ENCODE data around the gene BBS2. TPM values are rescaled to one million over a fixed set of nuclear protein-coding genes. Genes with fewer than 3 reads are reported as not detected.

BBS2 gene
- total RNA-seq, 1 donor from 2014 or later = 86.1 TPM

- H3K9ac ChIP-seq (ENCODE audit: low read depth in 1 of 3, low read length in 3 of 3) = no peak overlapping the region
- no peak overlapping the region for H3K4me3 ChIP-seq (ENCODE audit: low read length in 3 of 3)
- no peaks in the 10 kb centered on the region for H3K9me3 ChIP-seq (ENCODE audit: control insufficient read depth in 3 of 3, low read length in 3 of 3)
- H3K27ac ChIP-seq (ENCODE audit: low read depth, low read length) = peak overlapping the region; percentile 43
- H3K4me1 ChIP-seq (ENCODE audit: control insufficient read depth in 3 of 3, insufficient read depth in 3 of 3, low read length in 3 of 3) = peaks cover 4 to 30% (median 27%) of the 10 kb centered on the region in 3 donors
- H3K36me3 ChIP-seq (ENCODE audit: control insufficient read depth in 3 of 3, insufficient read depth in 3 of 3, low read length in 3 of 3) = peaks cover 12 to 33% (median 29%) of the 10 kb centered on the region in 3 donors
- no peaks in the 10 kb centered on the region for H3K27me3 ChIP-seq (ENCODE audit: control insufficient read depth in 3 of 3, insufficient read depth in 3 of 3, low read length in 3 of 3)
Observed at GRCh38 chr16:56480776-56481467, 38.9 kb downstream of the BBS2 start.

- H3K9me3 ChIP-seq (ENCODE audit: control insufficient read depth in 3 of 3, low read length in 3 of 3) = no peaks in the 10 kb centered on the region
- H3K36me3 ChIP-seq (ENCODE audit: control insufficient read depth in 3 of 3, insufficient read depth in 3 of 3, low read length in 3 of 3) = peaks cover 17 to 39% (median 34%) of the 10 kb centered on the region in 3 donors
- H3K27me3 ChIP-seq (ENCODE audit: control insufficient read depth in 3 of 3, insufficient read depth in 3 of 3, low read length in 3 of 3) = no peaks in the 10 kb centered on the region
- H3K9ac ChIP-seq (ENCODE audit: low read depth in 1 of 3, low read length in 3 of 3) = no peak overlapping the region
- H3K4me3 ChIP-seq (ENCODE audit: low read length in 3 of 3) = no peak overlapping the region
- H3K4me1 ChIP-seq (ENCODE audit: control insufficient read depth in 3 of 3, insufficient read depth in 3 of 3, low read length in 3 of 3) = peaks cover 4 to 30% (median 27%) of the 10 kb centered on the region in 3 donors
- no peak overlapping the region for H3K27ac ChIP-seq (ENCODE audit: low read depth, low read length)
Observed at GRCh38 chr16:56479469-56479868, 40.4 kb downstream of the BBS2 start.

GRCh38 chr16:56478281-56479049, 41.4 kb downstream of the BBS2 start:
- H3K9me3 ChIP-seq (ENCODE audit: control insufficient read depth in 3 of 3, low read length in 3 of 3) = no peaks in the 10 kb centered on the region
- H3K4me3 ChIP-seq (ENCODE audit: low read length in 3 of 3) = no peak overlapping the region
- no peak overlapping the region for H3K27ac ChIP-seq (ENCODE audit: low read depth, low read length)
- no peaks in the 10 kb centered on the region for H3K27me3 ChIP-seq (ENCODE audit: control insufficient read depth in 3 of 3, insufficient read depth in 3 of 3, low read length in 3 of 3)
- peaks cover 17 to 40% (median 31%) of the 10 kb centered on the region in 3 donors for H3K36me3 ChIP-seq (ENCODE audit: control insufficient read depth in 3 of 3, insufficient read depth in 3 of 3, low read length in 3 of 3)
- peaks cover 4 to 30% (median 27%) of the 10 kb centered on the region in 3 donors for H3K4me1 ChIP-seq (ENCODE audit: control insufficient read depth in 3 of 3, insufficient read depth in 3 of 3, low read length in 3 of 3)
- H3K9ac ChIP-seq (ENCODE audit: low read depth in 1 of 3, low read length in 3 of 3) = no peak overlapping the region

DNA sequence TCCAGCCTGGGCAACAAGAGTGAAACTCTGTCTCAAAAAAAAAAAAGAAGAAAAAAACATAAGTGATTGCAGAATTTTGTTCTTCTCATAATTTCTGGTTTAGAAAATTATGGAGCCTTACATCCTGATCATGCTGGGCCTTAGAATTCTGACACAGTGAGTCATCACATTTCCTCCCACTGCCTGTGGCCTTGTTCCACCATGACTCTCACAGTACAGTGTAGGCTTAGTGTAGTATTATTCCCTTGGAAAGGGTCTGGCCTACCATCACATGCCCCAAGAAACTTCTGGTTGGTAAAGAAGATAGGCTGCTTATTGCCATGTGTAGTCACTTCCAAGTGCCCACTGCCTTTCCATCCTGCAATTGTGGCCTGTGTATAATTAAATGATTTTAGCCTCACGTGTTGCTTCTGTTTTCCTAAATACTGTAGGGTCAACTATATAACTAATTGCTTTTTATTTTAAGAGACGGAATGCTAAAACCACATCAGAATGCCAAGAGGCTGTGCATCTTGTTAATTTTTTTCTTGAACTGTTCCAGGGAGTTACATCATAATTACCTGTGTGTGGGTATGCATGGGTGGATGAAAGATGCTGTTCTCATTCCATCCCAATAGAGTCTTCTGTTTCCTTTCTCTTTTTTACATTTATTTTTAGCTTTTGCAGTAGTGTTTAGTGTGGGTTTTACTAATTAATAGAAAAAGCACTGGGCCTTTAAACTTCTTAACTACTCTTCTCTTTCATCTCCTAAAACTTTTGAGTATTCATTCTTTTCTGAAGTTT, 42.5 kb downstream of the BBS2 start:
- no peak overlapping the region for H3K9ac ChIP-seq (ENCODE audit: low read depth in 1 of 3, low read length in 3 of 3)
- peaks cover 4 to 23% (median 22%) of the 10 kb centered on the region in 3 donors for H3K4me1 ChIP-seq (ENCODE audit: control insufficient read depth in 3 of 3, insufficient read depth in 3 of 3, low read length in 3 of 3)
- H3K9me3 ChIP-seq (ENCODE audit: control insufficient read depth in 3 of 3, low read length in 3 of 3) = no peaks in the 10 kb centered on the region
- no peak overlapping the region for H3K4me3 ChIP-seq (ENCODE audit: low read length in 3 of 3)
- H3K27ac ChIP-seq (ENCODE audit: low read depth, low read length) = no peak overlapping the region
- H3K36me3 ChIP-seq (ENCODE audit: control insufficient read depth in 3 of 3, insufficient read depth in 3 of 3, low read length in 3 of 3) = peaks cover 18 to 42% (median 36%) of the 10 kb centered on the region in 3 donors
- no peaks in the 10 kb centered on the region for H3K27me3 ChIP-seq (ENCODE audit: control insufficient read depth in 3 of 3, insufficient read depth in 3 of 3, low read length in 3 of 3)

DNA sequence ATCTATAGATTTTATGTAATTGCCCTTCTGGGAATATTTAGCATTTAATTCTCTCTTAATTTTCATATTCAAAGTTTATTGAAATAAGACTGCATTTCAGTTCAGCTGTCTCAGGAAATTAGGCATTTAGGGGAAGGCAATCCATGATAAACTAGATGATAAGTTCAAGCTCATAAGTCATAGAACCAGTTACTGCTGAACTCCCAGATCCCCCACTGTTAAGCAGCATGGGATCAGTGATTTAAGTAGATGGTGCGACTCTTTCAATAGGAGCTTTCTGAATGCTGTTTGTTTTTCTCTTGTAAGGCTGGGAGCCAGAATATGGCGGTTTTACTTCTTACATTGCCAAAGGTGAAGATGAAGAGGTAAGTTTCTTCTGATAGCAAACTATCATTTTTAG, 44.6 kb downstream of the BBS2 start:
- Histone ChIP-seq H3K27me3 (ENCODE audit: control insufficient read depth in 3 of 3, insufficient read depth in 3 of 3, low read length in 3 of 3) (no peaks in the 10 kb centered on the region), H3K9ac (ENCODE audit: low read depth in 1 of 3, low read length in 3 of 3) (no peak overlapping the region), H3K36me3 (ENCODE audit: control insufficient read depth in 3 of 3, insufficient read depth in 3 of 3, low read length in 3 of 3) (peaks cover 36 to 62% (median 57%) of the 10 kb centered on the region in 3 donors), H3K27ac (ENCODE audit: low read depth, low read length) (no peak overlapping the region), H3K4me1 (ENCODE audit: control insufficient read depth in 3 of 3, insufficient read depth in 3 of 3, low read length in 3 of 3) (peaks cover 0 to 10% (median 7%) of the 10 kb centered on the region in 3 donors), H3K9me3 (ENCODE audit: control insufficient read depth in 3 of 3, low read length in 3 of 3) (no peaks in the 10 kb centered on the region), H3K4me3 (ENCODE audit: low read length in 3 of 3) (no peak overlapping the region)

GRCh38 chr16:56470666-56471065, 49.2 kb downstream of the BBS2 start:
- Histone ChIP-seq H3K4me3 (ENCODE audit: low read length in 3 of 3) (no peak overlapping the region), H3K4me1 (ENCODE audit: control insufficient read depth in 3 of 3, insufficient read depth in 3 of 3, low read length in 3 of 3) (no peaks in the 10 kb centered on the region), H3K9me3 (ENCODE audit: control insufficient read depth in 3 of 3, low read length in 3 of 3) (no peaks in the 10 kb centered on the region), H3K27ac (ENCODE audit: low read depth, low read length) (no peak overlapping the region), H3K27me3 (ENCODE audit: control insufficient read depth in 3 of 3, insufficient read depth in 3 of 3, low read length in 3 of 3) (no peaks in the 10 kb centered on the region), H3K9ac (ENCODE audit: low read depth in 1 of 3, low read length in 3 of 3) (no peak overlapping the region), H3K36me3 (ENCODE audit: control insufficient read depth in 3 of 3, insufficient read depth in 3 of 3, low read length in 3 of 3) (peaks cover 46 to 81% (median 76%) of the 10 kb centered on the region in 3 donors)

DNA sequence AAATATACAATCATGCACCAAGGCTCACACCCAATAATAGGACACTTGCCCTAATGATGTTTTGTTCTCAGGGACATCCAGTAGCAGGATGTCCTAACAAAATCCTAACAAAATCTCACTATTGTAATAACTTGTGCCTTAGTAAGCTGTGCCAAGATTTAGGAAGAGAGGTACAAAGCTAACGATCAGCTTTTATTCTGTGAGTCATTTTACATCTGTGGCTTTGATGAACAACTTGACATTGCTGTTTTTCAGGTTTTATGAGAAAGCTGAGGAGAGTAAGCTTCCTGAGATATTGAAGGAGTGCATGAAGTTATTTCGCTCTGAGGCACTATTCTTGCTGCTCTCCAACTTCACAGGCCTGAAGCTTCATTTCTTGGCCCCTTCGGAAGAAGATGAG, 49.6 kb downstream of the BBS2 start:
- H3K36me3 ChIP-seq (ENCODE audit: control insufficient read depth in 3 of 3, insufficient read depth in 3 of 3, low read length in 3 of 3) = peaks cover 46 to 81% (median 76%) of the 10 kb centered on the region in 3 donors
- no peak overlapping the region for H3K4me3 ChIP-seq (ENCODE audit: low read length in 3 of 3)
- no peaks in the 10 kb centered on the region for H3K27me3 ChIP-seq (ENCODE audit: control insufficient read depth in 3 of 3, insufficient read depth in 3 of 3, low read length in 3 of 3)
- H3K9me3 ChIP-seq (ENCODE audit: control insufficient read depth in 3 of 3, low read length in 3 of 3) = no peaks in the 10 kb centered on the region
- H3K9ac ChIP-seq (ENCODE audit: low read depth in 1 of 3, low read length in 3 of 3) = no peak overlapping the region
- H3K27ac ChIP-seq (ENCODE audit: low read depth, low read length) = no peak overlapping the region
- no peaks in the 10 kb centered on the region for H3K4me1 ChIP-seq (ENCODE audit: control insufficient read depth in 3 of 3, insufficient read depth in 3 of 3, low read length in 3 of 3)

- no peak overlapping the region for H3K9ac ChIP-seq (ENCODE audit: low read depth in 1 of 3, low read length in 3 of 3)
- no peaks in the 10 kb centered on the region for H3K9me3 ChIP-seq (ENCODE audit: control insufficient read depth in 3 of 3, low read length in 3 of 3)
- H3K4me3 ChIP-seq (ENCODE audit: low read length in 3 of 3) = no peak overlapping the region
- no peaks in the 10 kb centered on the region for H3K27me3 ChIP-seq (ENCODE audit: control insufficient read depth in 3 of 3, insufficient read depth in 3 of 3, low read length in 3 of 3)
- H3K4me1 ChIP-seq (ENCODE audit: control insufficient read depth in 3 of 3, insufficient read depth in 3 of 3, low read length in 3 of 3) = no peaks in the 10 kb centered on the region
- no peak overlapping the region for H3K27ac ChIP-seq (ENCODE audit: low read depth, low read length)
- peaks cover 45 to 77% (median 75%) of the 10 kb centered on the region in 3 donors for H3K36me3 ChIP-seq (ENCODE audit: control insufficient read depth in 3 of 3, insufficient read depth in 3 of 3, low read length in 3 of 3)
Observed at GRCh38 chr16:56469748-56470147, 50.1 kb downstream of the BBS2 start.

DNA sequence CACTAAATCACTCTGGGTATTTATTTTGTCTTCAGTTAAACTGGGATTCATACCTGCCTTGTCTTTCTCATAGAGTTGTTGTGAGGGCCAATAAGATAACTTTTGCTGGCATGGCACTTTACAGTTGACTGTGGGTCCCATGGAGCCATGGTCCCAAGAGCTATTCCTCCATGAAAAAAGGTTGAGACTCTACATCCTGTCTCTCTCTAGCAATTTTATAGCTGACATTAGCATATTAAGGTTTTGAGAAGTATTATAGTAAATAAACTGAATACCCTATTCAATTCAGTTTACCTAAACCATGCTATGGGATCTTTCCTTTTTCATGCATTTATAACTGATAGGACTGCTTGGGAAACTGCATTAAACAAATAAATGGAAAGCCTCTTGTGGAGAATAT, 51.0 kb downstream of the BBS2 start:
- H3K27me3 ChIP-seq (ENCODE audit: control insufficient read depth in 3 of 3, insufficient read depth in 3 of 3, low read length in 3 of 3) = no peaks in the 10 kb centered on the region
- no peaks in the 10 kb centered on the region for H3K4me1 ChIP-seq (ENCODE audit: control insufficient read depth in 3 of 3, insufficient read depth in 3 of 3, low read length in 3 of 3)
- no peak overlapping the region for H3K9ac ChIP-seq (ENCODE audit: low read depth in 1 of 3, low read length in 3 of 3)
- H3K36me3 ChIP-seq (ENCODE audit: control insufficient read depth in 3 of 3, insufficient read depth in 3 of 3, low read length in 3 of 3) = peaks cover 43 to 84% (median 82%) of the 10 kb centered on the region in 3 donors
- H3K27ac ChIP-seq (ENCODE audit: low read depth, low read length) = no peak overlapping the region
- H3K9me3 ChIP-seq (ENCODE audit: control insufficient read depth in 3 of 3, low read length in 3 of 3) = no peaks in the 10 kb centered on the region
- H3K4me3 ChIP-seq (ENCODE audit: low read length in 3 of 3) = no peak overlapping the region

Measured in skeletal muscle tissue (tissue), 4 donors.